ENCODE results near the gene C5orf34. TPM values are rescaled to one million over a fixed set of nuclear protein-coding genes. Genes with fewer than 3 reads are reported as not detected.
"Not testable (repeated sequence)": the region's sequence is repeated elsewhere in the genome, so short reads cannot be mapped to it uniquely, and the experiment has no call there.

C5orf34 gene
- total RNA-seq, 1 donor, result 1.9 TPM

DNA sequence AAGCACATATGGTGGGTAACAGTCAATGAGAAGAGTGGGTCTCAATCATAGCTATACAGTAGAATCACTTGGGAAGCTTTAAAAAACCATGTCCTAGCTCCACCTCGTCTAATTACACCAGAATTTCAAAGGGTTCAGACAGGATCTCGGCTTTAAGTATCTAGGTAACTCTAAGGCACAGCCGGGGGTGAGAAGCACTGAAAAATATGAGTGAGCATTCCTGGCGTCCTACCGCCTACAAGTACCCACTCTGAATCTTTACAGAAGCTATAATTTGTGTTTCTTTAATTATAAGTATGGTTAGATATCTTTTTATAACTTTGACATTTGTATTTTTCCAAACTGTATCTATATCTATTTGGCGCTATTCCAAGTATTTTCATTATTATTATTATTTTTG lies 25.8 kb upstream of the C5orf34 start:
- no peaks in the 10 kb centered on the region for H3K4me1 ChIP-seq (ENCODE audit: insufficient read depth, low read length)
- no peaks in the 10 kb centered on the region for H3K27me3 ChIP-seq (ENCODE audit: insufficient read depth, low read length)
- no peaks in the 10 kb centered on the region for H3K9me3 ChIP-seq (ENCODE audit: low read depth, low read length)
- no peak overlapping the region for H3K4me3 ChIP-seq (ENCODE audit: low read length)

DNA sequence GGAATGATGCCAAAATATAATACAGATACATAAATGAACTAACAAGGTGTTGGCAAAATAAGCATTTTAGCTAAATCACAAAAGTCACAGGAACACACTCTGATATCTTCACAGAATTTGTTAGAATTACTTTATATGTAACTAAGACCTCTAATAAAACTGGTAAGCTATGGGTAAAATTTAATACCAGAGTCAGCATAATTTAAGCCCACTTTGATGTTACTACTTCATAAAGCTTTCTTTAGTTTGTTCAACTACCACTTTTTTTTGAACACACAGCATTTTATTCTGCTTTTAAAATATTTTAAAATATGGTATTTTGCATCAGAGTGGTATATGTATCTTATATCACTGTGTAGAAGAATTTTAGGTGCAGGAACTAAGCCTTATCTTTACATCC lies 22.0 kb upstream of the C5orf34 start:
- Histone ChIP-seq H3K4me1 (ENCODE audit: insufficient read depth, low read length) (no peaks in the 10 kb centered on the region), H3K4me3 (ENCODE audit: low read length) (no peak overlapping the region), H3K9me3 (ENCODE audit: low read depth, low read length) (no peaks in the 10 kb centered on the region), H3K27me3 (ENCODE audit: insufficient read depth, low read length) (no peaks in the 10 kb centered on the region)

DNA sequence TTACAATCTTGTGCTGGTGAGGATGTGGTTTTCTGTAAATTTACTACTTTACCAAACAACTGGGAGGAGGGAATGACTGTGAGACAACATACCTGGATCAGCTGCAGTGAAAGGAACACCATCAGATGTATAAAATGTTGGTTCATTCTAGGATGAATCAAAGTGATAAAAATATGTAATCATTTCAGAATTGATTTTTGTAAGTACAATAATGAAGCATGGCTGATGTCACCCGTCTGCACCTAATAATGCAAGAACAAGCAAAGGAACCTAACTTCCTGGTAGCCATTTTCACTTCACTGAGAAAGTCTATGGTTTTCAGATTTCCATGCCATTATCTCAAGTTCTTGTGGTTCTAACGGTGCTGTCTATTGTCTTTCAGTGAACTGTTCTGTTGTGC lies 18.7 kb upstream of the C5orf34 start:
- no peaks in the 10 kb centered on the region for H3K27me3 ChIP-seq (ENCODE audit: insufficient read depth, low read length)
- no peaks in the 10 kb centered on the region for H3K4me1 ChIP-seq (ENCODE audit: insufficient read depth, low read length)
- H3K4me3 ChIP-seq (ENCODE audit: low read length), result no peak overlapping the region
- H3K9me3 ChIP-seq (ENCODE audit: low read depth, low read length), result no peaks in the 10 kb centered on the region

DNA sequence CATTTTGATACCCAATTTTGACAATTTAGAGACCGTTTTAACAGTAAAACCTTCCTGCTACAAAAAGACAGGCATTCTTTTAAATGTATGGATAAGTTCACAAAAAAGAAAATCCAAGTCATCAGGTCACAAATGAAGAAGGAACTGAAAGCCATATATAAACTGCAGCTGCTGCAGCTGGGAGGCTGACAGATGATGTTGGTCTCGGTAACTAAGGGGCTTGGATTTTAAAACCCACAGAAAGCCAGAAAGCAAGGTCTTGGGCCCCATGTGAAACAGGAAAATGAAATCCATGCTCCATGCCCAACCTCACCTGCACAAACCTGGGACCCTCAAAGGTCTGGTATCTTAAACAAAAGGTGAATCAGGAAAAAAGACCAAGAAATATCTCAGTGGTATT lies 15.7 kb upstream of the C5orf34 start:
- no peaks in the 10 kb centered on the region for H3K4me1 ChIP-seq (ENCODE audit: insufficient read depth, low read length)
- H3K27me3 ChIP-seq (ENCODE audit: insufficient read depth, low read length), result no peaks in the 10 kb centered on the region
- no peak overlapping the region for H3K4me3 ChIP-seq (ENCODE audit: low read length)
- no peaks in the 10 kb centered on the region for H3K9me3 ChIP-seq (ENCODE audit: low read depth, low read length)

GRCh38 chr5:43523662-43524072 lies 8.7 kb upstream of the C5orf34 start:
- Histone ChIP-seq H3K4me1 (ENCODE audit: insufficient read depth, low read length) (no peaks in the 10 kb centered on the region), H3K27me3 (ENCODE audit: insufficient read depth, low read length) (no peaks in the 10 kb centered on the region), H3K9me3 (ENCODE audit: low read depth, low read length) (no peaks in the 10 kb centered on the region), H3K4me3 (ENCODE audit: low read length) (no peak overlapping the region)

GRCh38 chr5:43520615-43521014 lies 5.7 kb upstream of the C5orf34 start:
- Histone ChIP-seq H3K27me3 (ENCODE audit: insufficient read depth, low read length) (no peaks in the 10 kb centered on the region), H3K4me1 (ENCODE audit: insufficient read depth, low read length) (peaks cover 4% of the 10 kb centered on the region), H3K9me3 (ENCODE audit: low read depth, low read length) (no peaks in the 10 kb centered on the region), H3K4me3 (ENCODE audit: low read length) (no peak overlapping the region)

DNA sequence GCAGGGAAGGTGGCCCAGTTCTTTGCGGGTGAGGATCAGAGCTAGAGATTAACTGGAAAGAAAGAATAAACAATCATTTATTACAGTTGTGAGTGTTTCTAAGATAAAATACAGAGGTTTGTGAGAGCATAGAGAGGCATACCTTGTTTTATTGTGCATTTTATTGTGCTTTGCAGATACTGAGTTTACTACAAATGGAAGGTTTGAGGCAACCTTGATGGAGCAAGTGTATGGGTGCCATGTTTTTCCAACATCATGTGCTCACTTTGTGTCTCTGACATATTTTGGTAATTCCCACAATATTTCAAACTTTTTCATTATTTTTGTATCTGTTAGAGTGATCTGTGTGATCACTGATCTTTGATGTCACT lies 715 bp upstream of the C5orf34 start:
- Histone ChIP-seq H3K9me3 (ENCODE audit: low read depth, low read length) (no peaks in the 10 kb centered on the region), H3K4me1 (ENCODE audit: insufficient read depth, low read length) (peaks cover 25% of the 10 kb centered on the region), H3K4me3 (ENCODE audit: low read length) (peak overlapping the region; percentile 77), H3K27me3 (ENCODE audit: insufficient read depth, low read length) (no peaks in the 10 kb centered on the region)

DNA sequence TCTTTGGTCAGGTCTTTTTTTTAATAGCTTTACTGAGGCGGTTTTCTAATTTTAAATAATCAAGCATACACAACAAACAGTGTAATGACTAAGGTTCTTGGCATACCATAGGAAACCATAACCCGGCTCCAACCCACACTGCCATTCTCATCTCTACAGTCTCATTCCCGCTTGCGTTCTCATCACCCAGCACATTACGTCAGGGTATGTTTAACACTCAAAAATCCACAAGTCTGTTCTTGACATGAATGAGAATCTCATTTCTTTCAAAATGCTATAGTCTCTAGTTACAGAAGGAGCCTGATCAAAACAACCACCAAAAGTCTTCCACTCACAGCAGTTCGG lies 505 bp downstream of the C5orf34 start:
- H3K27me3 ChIP-seq (ENCODE audit: insufficient read depth, low read length), result no peaks in the 10 kb centered on the region
- no peaks in the 10 kb centered on the region for H3K9me3 ChIP-seq (ENCODE audit: low read depth, low read length)
- H3K4me1 ChIP-seq (ENCODE audit: insufficient read depth, low read length), result peaks cover 25% of the 10 kb centered on the region
- peak overlapping the region; percentile 77 for H3K4me3 ChIP-seq (ENCODE audit: low read length)

DNA sequence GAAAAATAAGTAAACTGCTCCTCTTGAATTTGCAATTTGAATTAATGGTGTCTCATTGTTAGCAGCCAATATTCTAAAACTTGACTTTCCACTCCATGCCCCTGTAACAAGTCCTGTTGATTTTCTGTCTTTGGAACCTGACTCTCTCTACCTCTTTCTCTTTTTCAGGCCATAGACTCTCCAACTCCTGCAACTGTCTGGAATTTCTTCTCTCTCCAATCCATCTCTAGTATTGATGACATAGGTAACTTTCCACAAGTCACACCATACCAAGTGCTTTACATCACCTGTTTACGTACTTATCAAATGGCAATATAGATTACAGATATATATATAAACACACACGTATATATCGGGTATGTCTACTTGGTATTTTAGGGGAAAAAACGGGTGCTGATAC lies 923 bp downstream of the C5orf34 start:
- no peak overlapping the region for H3K4me3 ChIP-seq (ENCODE audit: low read length)
- H3K9me3 ChIP-seq (ENCODE audit: low read depth, low read length), result no peaks in the 10 kb centered on the region
- no peaks in the 10 kb centered on the region for H3K27me3 ChIP-seq (ENCODE audit: insufficient read depth, low read length)
- peaks cover 25% of the 10 kb centered on the region for H3K4me1 ChIP-seq (ENCODE audit: insufficient read depth, low read length)

DNA sequence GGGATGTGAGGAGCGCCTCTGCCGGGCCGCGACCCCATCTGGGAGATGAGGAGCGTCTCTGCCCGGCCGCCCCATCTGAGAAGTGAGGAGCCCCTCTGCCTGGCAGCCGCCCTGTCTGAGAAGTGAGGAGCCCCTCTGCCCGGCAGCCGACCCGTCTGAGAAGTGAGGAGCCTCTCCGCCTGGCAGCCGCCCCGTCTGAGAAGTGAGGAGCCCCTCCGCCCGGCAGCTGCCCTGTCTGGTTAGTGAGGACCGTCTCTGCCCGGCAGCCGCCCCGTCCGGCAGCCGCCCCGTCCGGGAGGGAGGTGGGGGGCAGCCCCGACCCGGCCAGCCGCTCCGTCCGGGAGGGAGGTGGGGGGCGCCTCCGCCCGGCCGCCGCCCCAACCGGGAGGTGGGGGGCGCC lies 3.9 kb downstream of the C5orf34 start:
- not testable (repeated sequence) for H3K4me3 ChIP-seq (ENCODE audit: low read length); H3K9me3 ChIP-seq (ENCODE audit: low read depth, low read length); H3K27me3 ChIP-seq (ENCODE audit: insufficient read depth, low read length)
- peaks cover 25% of the 10 kb centered on the region for H3K4me1 ChIP-seq (ENCODE audit: insufficient read depth, low read length)

DNA sequence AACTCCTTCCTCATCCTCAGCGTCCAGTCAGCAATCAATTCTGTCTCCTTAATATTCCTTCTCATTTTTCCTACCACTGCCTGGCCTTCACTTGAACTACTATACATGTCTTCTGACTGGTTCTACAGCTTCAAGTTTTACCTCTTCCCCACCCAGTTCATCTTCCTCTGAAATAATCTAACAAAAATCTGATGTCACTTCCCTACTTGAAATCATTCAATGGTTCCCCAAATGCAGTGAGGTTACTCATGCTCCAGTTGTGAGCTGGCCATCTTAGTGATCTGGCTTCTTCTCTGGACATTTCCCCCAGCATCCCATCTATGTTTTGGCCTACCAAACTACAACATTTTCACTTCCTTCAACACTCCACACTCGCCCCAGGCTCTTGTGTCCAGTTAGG lies 16.4 kb downstream of the C5orf34 start:
- Histone ChIP-seq H3K27me3 (ENCODE audit: insufficient read depth, low read length) (no peaks in the 10 kb centered on the region), H3K9me3 (ENCODE audit: low read depth, low read length) (no peaks in the 10 kb centered on the region), H3K4me3 (ENCODE audit: low read length) (no peak overlapping the region), H3K4me1 (ENCODE audit: insufficient read depth, low read length) (no peaks in the 10 kb centered on the region)

DNA sequence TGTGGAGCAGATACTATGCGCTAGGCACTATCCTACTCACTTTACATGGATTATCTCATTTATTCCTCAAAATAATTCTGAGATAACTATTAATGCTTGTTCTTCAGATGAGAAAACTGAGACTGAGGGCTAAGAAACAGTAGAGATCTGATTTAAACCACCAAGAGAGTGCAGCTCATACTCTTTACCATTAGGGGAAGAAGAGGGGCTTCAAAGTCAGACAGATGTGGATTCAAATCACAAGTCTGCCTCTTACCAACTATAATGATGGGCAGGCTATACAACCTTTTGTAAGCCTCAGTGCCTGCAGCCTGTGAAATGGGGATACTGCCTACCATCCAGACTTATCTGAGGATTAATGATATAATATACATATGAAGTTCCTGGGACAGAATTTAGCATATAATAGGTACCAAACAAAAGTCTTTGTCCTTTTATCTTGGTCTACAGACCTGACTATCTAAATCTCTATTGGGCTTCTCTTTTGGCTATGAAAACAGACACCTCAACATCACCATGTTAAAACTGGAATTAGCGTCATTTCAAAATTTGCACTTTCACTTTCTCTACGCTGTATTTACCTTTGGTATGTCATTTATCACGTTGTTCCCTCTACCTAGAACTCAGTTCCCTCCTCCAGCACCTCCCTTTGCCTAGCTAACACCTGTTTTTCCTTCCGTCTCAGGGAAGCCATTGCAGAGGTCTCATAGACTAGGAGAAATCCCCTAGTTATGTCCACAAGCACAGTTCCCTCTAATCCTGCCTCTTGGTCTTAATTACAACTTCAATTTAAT lies 17.4 kb downstream of the C5orf34 start:
- Histone ChIP-seq H3K27me3 (ENCODE audit: insufficient read depth, low read length) (no peaks in the 10 kb centered on the region), H3K4me1 (ENCODE audit: insufficient read depth, low read length) (no peaks in the 10 kb centered on the region), H3K9me3 (ENCODE audit: low read depth, low read length) (no peaks in the 10 kb centered on the region), H3K4me3 (ENCODE audit: low read length) (no peak overlapping the region)

- no peaks in the 10 kb centered on the region for H3K4me1 ChIP-seq (ENCODE audit: insufficient read depth, low read length)
- H3K27me3 ChIP-seq (ENCODE audit: insufficient read depth, low read length), result no peaks in the 10 kb centered on the region
- no peak overlapping the region for H3K4me3 ChIP-seq (ENCODE audit: low read length)
- H3K9me3 ChIP-seq (ENCODE audit: low read depth, low read length), result no peaks in the 10 kb centered on the region
Observed at GRCh38 chr5:43491326-43491725, 23.6 kb downstream of the C5orf34 start.

- Histone ChIP-seq H3K9me3 (ENCODE audit: low read depth, low read length) (no peaks in the 10 kb centered on the region), H3K4me3 (ENCODE audit: low read length) (no peak overlapping the region), H3K27me3 (ENCODE audit: insufficient read depth, low read length) (no peaks in the 10 kb centered on the region), H3K4me1 (ENCODE audit: insufficient read depth, low read length) (peaks cover 19% of the 10 kb centered on the region)
Observed at GRCh38 chr5:43486353-43486752, 28.6 kb downstream of the C5orf34 start.

GRCh38 chr5:43485406-43485805 lies 29.5 kb downstream of the C5orf34 start:
- H3K9me3 ChIP-seq (ENCODE audit: low read depth, low read length), result no peaks in the 10 kb centered on the region
- H3K27me3 ChIP-seq (ENCODE audit: insufficient read depth, low read length), result no peaks in the 10 kb centered on the region
- H3K4me3 ChIP-seq (ENCODE audit: low read length), result no peak overlapping the region
- peaks cover 19% of the 10 kb centered on the region for H3K4me1 ChIP-seq (ENCODE audit: insufficient read depth, low read length)

GRCh38 chr5:43484106-43484849 lies 30.7 kb downstream of the C5orf34 start:
- peaks cover 19% of the 10 kb centered on the region for H3K4me1 ChIP-seq (ENCODE audit: insufficient read depth, low read length)
- H3K9me3 ChIP-seq (ENCODE audit: low read depth, low read length), result no peaks in the 10 kb centered on the region
- no peaks in the 10 kb centered on the region for H3K27me3 ChIP-seq (ENCODE audit: insufficient read depth, low read length)
- H3K4me3 ChIP-seq (ENCODE audit: low read length), result peak overlapping the region; percentile 71
